Left kidney (tissue), 2 donors: ENCODE measurements around the gene DMC1. TPM values are rescaled to one million over a fixed set of nuclear protein-coding genes. Genes with fewer than 3 reads are reported as not detected.
"Not testable (repeated sequence)": the region's sequence is repeated elsewhere in the genome, so short reads cannot be mapped to it uniquely, and the experiment has no call there.

Experiments
- DNase-seq: peaks from one replicate; pipeline ENCODE4 v3.0.0-alpha.2; 2013
- polyA plus RNA-seq: library from polyadenylated mRNA; unstranded; fragments of 120-200 nt; gene quantifications from one replicate; pipeline ENCODE4 v1.2.1, GENCODE V29; 2013; ENCODE audit not compliant: insufficient read length

The DMC1 gene
- polyA plus RNA-seq, 1 donor = 8.1 TPM

- no peak for DNase-seq
Observed at GRCh38 chr22:38501797-38502672, 67.9 kb downstream of the DMC1 start.

GRCh38 chr22:38497869-38498268 is 72.1 kb downstream of the DMC1 start:
- DNase-seq = no peak

DNA sequence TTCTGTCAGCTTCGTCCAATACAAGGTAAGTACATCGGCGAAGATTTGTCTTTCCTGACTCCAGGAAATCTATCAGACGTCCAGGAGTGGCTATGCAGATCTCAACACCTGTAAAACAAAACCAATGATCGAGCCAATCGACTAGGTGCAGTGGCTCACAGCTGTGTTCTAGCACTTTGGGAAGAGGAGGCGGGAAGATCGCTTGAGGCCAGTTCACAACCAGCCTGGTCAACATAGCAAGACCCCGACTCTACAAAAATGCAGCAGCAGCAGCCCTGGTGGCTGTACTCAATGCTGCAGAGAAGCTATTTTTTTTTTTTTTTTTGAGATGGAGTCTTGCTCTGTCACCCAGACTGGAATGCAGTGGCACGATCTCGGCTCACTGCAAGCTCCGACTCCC is 75.0 kb downstream of the DMC1 start:
- DNase-seq = no peak

- no peak for DNase-seq
Observed at GRCh38 chr22:38494498-38494897, 75.5 kb downstream of the DMC1 start.

GRCh38 chr22:38491707-38492348 is 78.2 kb downstream of the DMC1 start:
- no peak for DNase-seq

GRCh38 chr22:38490915-38491314 is 79.1 kb downstream of the DMC1 start:
- no peak for DNase-seq

DNA sequence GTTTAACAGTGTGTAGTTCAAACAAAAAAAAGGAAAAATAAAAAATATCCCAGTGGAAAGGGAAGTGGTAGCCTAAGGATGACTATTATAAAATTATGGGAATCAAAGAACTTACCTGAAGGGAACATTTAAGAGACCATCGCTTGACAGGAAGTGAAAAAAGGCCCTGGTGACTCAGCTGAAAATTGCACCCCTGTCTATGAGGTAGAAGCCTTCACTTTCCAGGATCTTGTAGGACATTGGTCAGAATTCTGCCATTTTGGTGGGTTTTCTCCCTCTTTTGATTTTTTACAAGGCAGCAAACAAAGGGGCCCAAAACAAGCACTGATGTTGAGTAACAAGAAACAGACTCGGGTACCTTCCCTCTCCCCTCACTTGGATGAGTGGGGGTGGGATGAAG is 79.5 kb downstream of the DMC1 start:
- DNase-seq = no peak

DNA sequence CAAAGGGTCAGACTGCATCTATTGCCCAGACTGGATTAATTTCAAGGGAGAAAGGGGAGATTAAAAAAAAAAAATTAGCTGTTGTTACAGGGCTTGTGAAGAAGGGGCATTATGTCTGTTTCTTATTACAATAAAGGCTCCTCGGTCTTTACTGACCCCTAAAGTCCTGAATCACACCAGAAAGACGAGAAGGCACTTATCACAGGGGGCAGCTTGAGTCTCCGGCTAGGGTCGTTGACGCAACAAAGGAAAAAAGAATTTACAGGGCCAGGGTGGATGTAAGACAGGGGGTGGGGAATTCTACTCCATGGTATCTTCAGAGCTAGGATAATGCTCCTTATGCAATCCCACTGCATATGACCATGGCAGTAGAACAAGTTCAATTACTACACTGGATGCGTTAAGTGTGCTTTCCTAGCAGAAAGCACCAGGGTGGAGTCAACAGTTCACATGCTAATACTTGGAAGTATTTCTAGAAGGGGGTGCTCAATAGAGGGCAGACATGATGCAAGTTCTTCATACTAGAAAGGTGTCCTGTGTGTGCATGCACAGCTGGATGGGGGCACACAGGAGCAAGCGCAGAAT is 80.3 kb downstream of the DMC1 start:
- DNase-seq = no peak

- DNase-seq = no peak
Observed at GRCh38 chr22:38489142-38489541, 80.8 kb downstream of the DMC1 start.

- no peak for DNase-seq
Observed at GRCh38 chr22:38487946-38488345, 82.0 kb downstream of the DMC1 start.

DNA sequence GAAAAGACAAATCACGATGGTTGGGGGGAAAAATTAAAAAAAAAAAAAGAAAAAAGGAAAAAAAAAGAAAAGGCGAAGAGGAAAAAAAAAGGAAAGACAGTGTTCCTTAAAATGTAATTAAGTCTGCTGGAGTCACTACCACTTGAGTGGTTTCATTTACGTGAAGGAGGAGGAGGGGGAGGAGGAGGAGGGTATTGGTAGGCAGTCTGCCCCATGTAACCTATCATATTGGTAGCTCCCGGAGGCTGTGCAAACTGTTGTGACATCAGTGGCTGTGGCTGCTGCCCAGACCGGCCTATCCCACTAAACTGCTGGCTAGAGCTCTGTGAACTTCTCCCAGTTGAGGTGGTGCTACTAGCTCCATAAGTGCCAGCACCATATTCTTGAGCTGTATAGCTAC is 84.2 kb downstream of the DMC1 start:
- DNase-seq = no peak

DNA sequence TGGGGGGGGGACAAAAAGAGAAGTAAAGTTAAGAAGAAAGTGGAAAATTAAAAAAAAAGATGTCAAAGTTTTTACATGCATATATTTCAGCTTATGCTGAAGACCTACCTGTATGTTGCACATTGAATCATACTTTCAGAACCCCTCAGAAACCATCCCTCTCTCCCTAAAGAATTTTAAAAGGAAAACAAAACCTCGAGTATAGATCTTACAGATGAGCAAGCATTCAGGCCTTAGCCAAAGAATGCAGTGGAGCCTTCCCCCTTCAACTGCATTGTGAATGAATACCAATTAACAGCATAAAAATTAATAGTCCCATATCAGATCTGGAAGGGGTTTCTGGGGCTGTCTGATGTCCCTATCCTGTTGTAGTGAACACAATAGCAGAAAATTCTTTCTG is 85.7 kb downstream of the DMC1 start:
- DNase-seq = no peak

DNA sequence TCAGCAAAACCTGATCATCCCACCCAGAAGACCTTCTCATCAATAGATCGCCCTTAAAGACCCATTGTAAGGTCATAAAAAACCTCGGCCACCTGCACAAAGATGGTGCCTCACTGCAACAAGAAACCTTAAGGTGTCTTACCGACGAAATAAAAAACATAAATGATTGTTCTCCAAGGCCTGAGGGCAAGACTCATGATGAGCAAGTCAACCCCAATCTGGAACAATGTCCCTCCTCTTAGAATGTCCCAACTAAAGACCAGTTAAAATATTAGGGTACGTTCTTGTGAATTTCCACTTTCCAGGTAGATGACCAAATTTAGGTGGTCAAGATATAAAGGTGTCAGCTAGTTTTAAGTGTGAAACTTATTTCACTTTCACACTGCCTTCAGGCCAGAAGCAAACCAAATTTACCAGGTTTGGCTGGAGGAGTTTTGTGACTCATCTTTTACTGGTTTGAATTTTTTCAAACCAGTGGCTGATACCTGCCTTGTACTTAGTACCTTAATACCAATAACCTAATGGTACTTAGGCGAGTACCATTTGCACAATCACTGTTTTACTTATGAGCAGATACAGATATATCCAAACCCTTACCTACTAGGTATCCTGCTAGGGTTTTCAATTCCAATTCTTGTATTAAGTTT is 87.2 kb downstream of the DMC1 start:
- no peak for DNase-seq

DNA sequence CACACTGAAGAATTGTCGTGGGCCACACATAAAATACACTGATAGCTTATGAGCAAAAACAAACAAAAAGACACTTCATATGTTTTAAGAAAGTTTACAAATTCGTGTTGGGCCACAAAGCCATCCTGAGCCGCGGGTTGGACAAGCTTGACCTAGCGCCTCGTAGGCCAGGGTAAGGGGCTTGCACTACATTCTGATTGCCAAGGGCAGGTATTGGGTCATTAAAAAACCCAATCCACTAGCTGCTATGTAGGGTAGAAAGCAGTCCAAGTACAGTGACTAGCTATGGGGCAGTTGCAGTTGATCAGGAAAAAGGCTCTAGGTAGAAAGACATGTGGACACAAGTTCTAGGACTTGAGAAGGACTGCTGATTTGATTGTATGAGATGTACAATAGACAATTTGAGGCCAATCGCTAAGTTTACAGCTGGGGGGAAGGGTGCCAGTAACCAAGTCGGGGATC is 88.1 kb downstream of the DMC1 start:
- DNase-seq = no peak

DNA sequence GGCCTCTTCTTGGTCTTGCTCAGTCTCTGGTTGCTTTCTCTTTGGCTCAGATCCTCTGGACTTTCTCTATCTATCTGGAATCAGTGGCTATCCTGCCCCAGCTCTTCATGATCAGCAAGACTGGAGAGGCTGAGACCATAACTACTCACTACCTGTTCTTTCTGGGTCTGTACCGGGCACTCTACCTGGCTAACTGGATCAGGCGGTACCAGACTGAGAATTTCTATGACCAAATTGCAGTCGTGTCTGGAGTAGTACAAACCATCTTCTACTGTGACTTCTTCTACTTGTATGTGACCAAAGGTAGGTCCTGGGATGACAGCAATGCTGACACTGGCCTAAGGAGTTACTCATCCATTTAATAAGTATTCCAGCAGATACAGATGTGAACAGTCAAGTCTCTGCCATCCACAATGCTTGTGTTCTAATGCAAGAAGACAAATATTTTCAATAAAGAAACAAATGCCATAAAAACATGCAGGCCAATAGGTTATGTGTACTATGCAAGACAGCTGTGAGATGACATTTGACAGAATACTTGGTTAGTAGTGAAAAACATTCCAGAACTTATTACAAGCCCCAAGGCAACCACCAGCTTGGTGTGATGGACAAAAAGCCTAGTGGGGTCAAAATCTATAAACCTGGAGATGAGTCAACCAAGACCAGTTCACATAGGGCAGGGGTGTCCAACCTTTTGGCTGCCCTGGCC is 88.7 kb downstream of the DMC1 start:
- DNase-seq = no peak

GRCh38 chr22:38479096-38479837 is 90.7 kb downstream of the DMC1 start:
- DNase-seq = no peak

DNA sequence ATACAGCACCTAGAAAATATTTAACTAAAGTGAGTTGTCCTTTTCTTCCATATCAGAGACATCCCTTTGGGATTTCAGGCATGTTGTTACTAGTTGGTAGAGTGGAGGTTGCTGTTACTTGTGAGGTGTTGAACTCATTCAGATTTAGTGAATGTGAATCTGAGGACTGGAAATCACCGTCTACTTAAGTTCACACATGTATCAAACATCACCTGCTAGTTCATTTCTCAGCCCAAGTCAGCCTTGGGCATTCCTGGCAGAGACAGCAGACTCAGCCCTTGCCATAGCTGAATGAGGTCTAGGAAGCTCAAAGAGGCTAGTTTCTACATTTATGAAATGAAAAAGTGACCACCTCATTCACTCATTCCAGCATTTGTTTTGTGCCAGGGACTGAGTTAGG is 92.4 kb downstream of the DMC1 start:
- no peak for DNase-seq

DNA sequence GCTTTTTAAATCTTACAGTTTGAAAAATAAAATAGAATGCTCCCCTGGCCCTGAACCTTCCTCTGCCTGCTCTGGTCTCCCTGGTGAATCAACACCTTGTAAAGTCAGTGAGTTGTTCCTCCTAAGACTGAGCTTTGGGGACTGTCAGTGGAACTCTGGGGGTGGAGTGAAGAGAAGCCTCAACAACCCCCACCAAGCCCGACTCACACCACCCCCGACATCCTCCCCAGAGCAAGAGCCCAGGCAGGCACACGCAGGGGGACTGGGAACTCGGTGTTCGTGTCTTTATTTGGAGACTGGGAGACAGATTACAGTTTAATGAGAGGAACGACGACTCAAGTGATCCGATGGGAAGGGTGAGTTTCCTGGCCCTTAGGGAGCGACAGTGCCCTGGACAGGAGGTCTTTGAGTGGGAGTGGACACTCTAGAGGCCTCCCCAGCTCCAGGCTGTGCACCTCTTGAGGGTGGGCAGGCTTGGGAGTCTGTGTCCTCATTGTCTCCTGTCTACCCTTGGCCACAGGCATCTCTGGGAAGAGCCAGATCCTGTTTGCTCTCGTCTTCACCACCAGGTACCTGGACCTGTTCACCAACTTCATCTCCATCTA is 95.9 kb downstream of the DMC1 start:
- no peak for DNase-seq

DNA sequence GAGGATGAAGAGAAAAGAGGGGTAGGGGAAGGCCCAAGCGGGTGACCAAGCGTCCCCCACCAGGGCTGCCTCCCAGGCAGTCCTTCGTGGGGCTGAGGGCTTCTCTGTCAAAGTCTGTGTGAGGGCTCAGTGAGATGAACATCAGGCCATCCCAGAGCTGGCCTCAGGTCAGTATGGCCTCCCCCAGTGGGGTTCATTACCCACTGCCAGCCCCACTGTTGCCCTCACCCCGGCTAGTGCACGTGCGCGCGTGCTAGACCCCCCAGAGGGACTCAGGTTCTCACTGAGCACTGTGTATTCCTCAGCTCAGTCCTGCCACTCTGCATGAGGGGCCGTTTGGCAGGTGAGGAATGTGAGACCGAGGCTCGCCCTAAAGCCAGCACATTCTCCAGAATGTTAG is 98.7 kb downstream of the DMC1 start:
- DNase-seq = no peak

GRCh38 chr22:38470179-38470578 is 99.8 kb downstream of the DMC1 start:
- DNase-seq = not testable (repeated sequence)

DNA sequence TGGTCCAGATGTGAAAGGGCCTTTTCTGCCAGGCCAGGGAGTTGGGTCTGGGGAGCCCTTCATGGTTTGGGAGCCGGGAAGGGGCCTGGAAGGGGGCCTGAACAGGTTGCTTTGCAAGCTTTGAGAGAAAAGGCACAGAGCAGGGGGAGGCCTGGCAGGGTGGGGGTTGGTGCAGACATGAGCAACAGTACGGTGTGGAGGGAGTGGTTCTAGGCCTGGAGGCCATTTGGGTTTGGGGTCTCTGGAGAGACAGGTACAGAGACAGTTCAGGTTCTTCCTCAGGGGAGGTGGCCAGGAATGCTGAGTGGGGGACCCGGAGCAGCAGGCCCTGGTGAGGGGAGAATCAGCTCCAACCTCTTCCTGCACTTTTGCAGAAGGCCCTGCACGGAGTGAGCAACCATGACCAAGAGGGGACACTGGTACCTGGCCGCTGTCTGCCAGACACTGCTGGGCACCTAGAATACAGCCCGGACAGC is 100.6 kb downstream of the DMC1 start:
- no peak for DNase-seq
